ENCODE results near the gene KIF9.
"Not testable (repeated sequence)": the region's sequence is repeated elsewhere in the genome, so short reads cannot be mapped to it uniquely, and the experiment has no call there.

KIF9 gene

GRCh38 chr3:47294392-47294791 is 11.8 kb upstream of the KIF9 start:
- DNase-seq, result no peak

- DNase-seq, result no peak
Observed at GRCh38 chr3:47293822-47294221, 11.2 kb upstream of the KIF9 start.

GRCh38 chr3:47291754-47292420 is 9.3 kb upstream of the KIF9 start:
- DNase-seq, result not testable (repeated sequence)

GRCh38 chr3:47291158-47291753 is 8.7 kb upstream of the KIF9 start:
- DNase-seq, result no peak

- no peak for DNase-seq
Observed at GRCh38 chr3:47288966-47289910, 6.6 kb upstream of the KIF9 start.

DNA sequence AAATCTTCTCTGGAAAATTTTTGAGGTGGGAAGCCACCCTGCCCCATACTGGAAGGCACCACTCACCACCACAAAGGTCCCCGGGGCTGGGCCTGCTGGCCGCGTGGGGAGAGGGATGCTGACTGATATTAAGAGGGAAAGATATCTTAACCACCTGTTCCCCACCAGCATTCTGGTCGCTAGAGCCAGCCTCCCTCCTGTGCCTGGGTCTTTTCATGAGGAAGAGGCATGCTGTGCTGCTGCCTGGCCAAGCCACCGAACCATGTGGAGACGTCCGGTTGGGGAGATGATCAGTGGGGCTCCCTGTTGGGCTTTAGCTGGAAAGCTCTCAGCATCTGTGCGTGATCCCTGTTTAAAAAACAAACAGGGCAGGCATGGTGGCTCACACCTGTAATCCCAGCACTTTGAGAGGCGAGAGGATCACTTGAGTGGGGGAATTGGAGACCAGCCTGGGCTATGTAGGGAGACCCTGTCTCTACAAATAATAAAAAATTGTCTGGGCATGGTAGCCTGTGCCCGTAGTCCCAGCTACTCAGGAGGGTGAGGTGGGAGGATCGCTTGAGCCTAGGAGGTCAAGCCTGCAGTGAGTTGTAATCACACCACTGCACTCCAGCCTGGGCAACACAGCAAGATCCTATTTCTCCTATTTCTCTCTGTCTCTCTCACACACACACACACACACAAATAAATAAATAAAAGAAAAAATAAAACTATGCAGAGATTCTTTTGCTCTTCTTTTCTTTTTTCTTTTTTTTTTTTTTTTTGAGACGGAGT is 1.2 kb upstream of the KIF9 start:
- DNase-seq, result no peak

GRCh38 chr3:47283193-47283537 is 566 bp upstream of the KIF9 start:
- peak in 1 of 2 donors; percentile 42 for DNase-seq

DNA sequence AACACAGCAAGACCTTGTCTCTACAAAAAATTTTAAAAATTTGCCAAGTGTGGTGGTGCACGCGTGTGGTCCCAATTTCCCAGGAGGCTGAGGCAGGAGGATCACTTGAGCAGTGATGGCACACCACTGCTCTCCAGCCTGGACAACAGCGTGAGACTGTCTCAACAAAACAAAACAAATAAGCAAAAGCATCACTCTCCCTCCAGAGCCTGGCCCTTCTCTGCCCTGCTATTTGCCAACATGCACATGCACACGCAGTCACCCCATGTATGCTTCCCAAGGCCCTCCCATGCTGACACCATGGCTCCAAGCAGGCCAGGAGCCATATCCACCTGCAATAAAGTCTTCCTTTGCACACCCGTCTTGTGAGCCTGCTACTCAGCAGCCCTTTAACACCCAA is 2.1 kb downstream of the KIF9 start:
- no peak for DNase-seq

- no peak for DNase-seq
Observed at GRCh38 chr3:47276558-47276957, 6.0 kb downstream of the KIF9 start.

DNA sequence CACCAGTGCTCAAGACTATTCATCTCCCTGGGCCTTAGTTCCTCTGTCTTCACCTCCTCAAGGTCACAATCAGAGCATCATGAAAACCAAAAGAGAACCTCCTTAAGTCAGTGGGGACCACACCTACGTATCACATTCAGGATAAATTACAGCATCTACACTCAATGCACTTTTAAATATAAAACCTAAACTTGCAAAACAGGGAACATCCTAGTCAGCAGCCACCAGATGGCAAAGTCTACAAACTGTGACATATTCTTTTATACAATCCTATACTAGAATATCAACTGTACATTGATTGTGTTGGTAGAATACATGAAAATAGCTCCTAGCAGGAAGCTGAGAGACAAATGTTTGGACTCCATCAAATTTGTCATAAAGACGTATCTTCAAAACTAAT is 7.9 kb downstream of the KIF9 start:
- no peak for DNase-seq

- DNase-seq, result no peak
Observed at GRCh38 chr3:47273564-47273963, 9.0 kb downstream of the KIF9 start.

DNA sequence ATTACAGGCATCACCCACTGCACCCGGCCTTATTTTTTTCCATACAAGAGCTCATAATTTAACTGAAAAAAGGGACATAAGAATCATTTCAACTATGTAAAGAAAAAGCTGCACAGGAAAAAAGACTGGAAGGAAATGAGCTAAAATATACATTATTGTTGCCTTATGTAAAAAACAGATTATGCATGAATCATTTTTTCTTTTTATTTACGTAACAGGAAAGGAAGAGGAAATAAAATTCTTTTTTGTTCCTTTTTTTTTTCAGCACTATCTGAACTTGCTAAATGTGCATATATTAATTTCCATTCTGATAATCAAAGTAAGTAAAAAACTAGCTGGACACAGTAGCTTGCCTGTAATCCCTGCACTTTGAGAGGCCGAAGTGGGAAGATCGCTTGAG is 12.1 kb downstream of the KIF9 start:
- DNase-seq, result no peak

DNA sequence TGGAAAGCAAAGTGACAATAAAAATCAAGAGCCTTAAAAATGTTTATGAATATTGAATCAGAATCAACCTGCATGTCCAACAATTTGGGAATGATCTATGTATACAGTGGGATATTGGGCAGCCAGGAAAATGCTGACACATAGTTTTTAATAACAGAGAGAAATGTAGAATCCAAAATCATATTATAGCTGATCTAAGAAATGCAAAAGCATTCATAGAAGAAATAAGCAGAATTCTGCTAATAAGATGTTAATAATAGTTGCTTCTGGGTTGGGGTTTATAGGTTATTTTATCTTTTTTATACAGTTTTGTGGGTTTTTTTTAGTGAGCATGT is 15.1 kb downstream of the KIF9 start:
- DNase-seq, result no peak

- DNase-seq, result peak in 1 of 2 donors; percentile 19
Observed at GRCh38 chr3:47266709-47267489, 15.7 kb downstream of the KIF9 start.

DNA sequence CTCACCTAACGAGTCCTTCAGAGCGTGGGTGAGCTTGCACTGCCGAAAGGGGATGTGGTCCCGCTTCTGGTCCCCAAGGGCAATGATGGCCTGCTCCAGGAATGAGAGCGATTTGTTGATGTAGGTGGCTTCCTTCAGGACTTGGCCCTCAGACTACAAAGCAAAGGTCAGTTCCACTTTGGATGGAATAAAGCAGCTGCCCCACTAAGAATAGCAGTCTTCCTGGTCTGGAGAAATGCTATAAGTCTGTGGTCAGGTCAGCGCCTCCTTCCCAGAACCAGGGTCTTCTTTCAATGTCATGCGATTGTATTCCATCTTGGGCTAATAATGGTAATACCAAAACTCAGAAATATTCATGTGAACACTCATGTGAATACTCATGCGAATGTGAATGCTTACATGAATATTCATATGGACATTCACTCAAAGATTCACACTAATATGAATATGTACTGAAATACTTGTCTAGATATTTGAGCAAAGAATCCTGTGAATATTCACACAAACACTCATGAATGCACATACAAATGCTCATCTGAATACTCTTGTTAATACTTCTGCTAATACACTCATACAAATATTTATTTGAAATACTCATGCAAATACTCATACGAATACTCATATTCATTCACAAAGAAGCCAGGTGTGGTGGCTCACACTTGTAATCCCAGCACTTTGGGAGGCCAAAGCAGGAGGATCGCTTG is 16.7 kb downstream of the KIF9 start:
- no peak for DNase-seq

DNA sequence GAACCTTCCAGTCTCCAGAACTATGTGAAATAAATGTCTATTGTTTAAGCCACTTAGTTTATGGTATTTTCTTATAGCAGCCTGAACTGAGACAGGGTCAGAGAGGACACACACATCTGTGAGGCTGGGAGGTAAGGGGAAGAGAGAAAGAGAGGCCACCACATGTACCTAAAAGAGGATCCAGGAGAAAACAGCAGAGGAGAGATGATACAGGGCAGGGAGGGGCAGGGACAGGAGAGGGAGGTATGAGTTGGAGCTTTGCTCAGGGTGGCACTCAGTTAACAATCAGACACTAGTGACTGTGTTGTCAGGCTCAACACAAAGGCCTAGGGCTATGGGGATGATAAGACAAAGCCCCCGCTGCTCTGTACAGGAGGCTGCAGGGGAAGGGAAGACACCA is 17.6 kb downstream of the KIF9 start:
- DNase-seq, result no peak

GRCh38 chr3:47261301-47261700 is 21.3 kb downstream of the KIF9 start:
- DNase-seq, result no peak

DNA sequence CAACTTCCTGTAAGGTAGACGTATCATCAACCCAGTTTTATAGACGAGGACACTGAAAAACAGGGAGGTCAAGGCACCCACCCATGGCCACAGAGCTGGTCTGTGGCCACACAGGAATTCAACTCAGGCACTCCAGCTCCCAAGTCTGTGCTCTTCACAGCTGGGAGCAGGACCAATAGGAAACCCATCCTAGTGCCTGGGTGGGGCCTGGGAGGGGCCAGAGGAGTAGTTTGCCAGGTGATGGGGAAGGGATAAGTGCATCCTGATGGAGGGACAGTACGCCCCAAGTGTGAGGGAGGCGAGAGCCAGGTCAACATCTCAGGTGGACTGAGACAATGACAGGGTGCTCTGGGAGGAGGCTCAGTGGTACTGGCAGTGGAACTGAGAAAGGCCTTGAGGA is 22.0 kb downstream of the KIF9 start:
- DNase-seq, result no peak

DNA sequence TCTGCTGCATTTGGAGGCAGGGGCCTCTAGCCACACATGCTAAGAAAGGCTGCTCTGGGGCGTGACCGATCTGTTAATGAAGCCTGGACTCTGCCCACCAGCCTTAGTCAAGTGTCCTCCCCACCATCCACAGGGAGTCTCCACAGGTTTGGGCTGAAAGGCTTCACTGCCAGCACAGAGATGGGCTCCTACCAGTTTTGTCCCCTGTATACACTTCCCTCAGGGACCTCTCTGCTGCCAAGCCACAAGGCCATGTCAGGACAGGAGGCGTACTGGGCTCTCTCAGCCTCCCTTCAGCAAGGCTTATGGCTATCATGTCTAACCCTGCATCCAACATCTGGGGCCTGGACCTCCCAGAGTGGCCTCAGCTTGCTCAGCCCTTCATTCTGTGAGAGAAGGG is 23.5 kb downstream of the KIF9 start:
- DNase-seq, result no peak

GRCh38 chr3:47256331-47256730 is 26.3 kb downstream of the KIF9 start:
- not testable (repeated sequence) for DNase-seq

DNA sequence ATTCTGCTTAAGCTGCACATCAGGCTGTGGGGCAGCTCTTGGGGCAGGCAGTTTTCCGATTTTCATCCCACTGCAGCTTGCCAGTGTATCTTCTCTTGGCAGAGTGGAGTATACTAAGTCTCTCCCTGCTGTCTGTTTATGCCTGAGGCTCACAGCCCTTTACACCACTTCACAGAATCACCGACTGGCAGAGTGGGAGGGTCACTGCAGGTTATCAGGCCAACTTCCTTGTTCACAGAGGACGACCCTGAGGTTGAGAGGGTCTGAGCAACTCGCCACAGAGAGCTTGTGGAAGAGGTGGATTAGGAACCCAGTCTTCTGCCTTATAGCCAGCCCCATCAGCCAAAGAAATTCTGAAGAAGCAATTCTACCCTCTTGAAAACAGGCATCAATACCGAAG is 30.9 kb downstream of the KIF9 start:
- DNase-seq, result no peak

GRCh38 chr3:47251085-47251484 is 31.5 kb downstream of the KIF9 start:
- DNase-seq, result not testable (repeated sequence)
